Cerebellar nuclear complex (tissue), 1 donor: ENCODE data around the gene IL17C.

Experiments
- DNase-seq, 2 experiments: peaks; one replicate each; lab custom pipeline; 2025; lab: John Stamatoyannopoulos, UW

The IL17C gene

DNA sequence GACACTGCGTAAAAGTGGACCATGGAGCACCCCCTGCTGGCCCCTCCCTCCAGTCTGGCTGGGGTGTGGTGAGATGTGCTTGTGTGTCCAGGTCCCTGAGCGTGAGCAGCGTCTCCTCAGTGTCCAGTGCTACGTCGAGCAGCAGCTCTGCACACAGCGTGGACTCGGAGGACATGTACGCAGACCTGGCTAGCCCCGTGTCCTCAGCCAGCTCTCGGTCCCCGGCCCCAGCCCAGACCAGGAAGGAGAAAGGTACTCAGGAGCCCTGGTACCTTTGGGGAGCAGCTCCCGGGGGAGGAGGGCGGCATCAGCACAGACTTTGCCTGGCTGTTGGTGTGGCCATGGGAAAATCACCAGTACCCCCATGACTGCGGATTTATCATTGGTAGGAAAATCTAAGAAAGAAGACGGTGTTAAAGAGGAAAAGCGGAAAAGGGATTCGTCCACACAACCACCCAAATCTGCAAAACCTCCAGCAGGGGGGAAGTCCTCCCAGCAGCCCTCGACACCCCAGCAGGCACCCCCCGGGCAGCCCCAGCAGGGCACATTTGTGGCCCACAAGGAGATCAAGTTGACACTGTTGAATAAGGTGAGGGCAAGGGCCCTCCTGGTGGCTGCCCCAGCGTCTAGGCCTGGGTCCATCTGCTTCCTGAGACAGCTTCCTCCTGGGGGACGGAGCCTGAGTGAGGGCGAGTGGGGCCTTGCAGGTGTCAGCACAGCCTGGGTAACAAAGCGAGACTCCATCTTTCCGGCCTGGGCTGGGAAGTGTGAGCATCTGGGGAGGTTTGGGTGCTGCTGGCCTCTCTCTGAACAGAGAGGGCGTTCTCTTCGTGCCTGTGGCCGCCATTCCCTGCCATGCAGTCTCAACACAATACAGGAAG lies 10.6 kb upstream of the IL17C start:
- no peak for DNase-seq

DNA sequence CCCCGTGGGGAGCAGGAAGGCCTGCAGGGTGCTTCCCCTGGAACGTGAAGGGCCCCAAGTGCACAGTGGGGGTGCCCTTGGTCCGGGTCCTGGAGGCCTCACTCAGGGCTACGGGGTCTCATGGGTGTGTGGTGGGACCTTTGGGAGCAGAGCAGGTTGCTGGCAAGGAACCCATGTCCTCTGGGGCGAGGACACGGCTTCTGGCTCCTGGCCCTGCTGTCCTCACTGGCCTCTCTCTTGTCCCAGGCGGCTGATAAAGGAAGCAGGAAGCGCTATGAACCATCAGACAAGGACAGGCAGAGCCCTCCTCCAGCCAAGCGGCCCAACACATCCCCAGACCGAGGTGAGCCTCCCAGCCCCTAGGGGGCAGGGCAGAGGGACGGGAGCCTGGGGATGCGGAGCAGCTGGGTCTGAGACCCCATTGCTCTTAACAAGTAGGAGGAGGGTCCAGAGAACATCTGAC lies 9.8 kb upstream of the IL17C start:
- DNase-seq = no peak

DNA sequence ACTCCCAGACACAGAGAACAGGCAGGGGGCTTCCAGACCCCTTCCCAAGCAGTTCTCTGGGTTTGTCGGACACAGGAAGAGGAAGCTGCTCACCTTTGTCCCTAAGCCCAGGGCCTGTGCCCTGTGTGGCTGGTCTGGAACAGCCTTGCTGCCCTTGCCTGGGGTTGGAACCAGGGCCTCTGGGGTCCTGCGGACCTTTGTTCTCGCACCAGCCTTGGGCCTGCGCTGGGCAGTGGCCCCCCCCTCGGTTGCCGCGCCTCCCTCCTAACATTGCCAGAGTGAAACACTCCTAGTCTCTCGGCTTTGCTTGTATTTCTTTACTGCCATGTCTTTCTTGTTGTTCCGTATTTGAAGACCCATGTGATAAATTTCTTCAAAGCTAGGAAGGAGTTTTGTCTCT lies 8.5 kb upstream of the IL17C start:
- DNase-seq = no peak

DNA sequence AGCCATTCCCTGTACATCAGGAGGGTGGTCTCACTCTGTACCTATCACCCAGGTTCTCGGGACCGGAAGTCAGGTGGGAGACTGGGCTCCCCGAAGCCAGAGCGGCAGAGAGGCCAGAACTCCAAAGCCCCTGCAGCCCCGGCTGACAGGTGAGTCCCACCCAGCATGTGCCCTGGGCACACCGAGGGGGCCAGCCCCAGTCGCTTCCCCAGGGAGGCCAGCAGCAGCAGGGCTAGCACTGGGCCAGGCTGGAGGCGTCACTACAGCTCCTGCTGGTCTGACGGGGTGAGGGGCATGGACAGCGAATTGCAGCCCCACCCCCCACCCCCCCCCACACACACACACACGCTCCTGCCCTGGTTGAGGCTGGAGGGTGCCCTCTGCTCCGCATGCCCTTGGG lies 7.9 kb upstream of the IL17C start:
- DNase-seq = no peak

DNA sequence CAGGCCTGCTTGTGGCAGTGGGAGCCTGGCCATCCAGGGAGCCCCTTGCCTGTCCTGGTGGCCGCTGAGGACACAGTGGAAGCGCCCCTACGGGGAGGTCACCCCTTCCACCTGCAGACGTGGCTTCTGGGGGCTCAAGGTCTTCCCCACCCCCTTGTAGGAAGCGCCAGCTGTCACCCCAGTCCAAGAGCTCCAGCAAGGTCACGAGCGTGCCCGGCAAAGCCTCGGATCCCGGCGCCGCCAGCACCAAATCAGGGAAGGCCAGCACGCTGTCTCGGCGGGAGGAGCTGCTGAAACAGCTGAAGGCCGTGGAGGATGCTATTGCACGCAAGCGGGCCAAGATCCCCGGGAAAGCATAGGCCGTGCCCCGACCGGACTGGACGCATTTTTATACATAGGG lies 7.4 kb upstream of the IL17C start:
- DNase-seq = no peak

DNA sequence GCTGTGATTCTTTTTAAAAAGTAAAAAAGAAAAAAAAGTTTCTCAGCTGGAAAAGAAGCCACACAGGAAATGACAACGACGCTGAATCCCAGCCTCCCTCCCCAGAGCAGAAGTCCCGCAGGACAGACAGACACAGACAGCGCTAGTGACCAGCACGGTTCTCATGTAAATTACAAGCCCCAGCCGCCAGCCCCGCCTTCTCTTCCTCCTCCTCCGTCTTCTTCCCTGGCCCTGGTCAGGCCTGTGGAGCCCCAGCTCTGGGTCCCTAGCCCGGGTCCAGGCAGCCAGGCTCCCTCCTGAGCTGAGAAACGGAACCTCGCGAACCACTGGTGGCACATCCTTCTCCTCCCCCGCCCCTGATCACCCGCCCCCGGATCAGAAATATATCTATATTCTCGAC lies 7.0 kb upstream of the IL17C start:
- DNase-seq = no peak

DNA sequence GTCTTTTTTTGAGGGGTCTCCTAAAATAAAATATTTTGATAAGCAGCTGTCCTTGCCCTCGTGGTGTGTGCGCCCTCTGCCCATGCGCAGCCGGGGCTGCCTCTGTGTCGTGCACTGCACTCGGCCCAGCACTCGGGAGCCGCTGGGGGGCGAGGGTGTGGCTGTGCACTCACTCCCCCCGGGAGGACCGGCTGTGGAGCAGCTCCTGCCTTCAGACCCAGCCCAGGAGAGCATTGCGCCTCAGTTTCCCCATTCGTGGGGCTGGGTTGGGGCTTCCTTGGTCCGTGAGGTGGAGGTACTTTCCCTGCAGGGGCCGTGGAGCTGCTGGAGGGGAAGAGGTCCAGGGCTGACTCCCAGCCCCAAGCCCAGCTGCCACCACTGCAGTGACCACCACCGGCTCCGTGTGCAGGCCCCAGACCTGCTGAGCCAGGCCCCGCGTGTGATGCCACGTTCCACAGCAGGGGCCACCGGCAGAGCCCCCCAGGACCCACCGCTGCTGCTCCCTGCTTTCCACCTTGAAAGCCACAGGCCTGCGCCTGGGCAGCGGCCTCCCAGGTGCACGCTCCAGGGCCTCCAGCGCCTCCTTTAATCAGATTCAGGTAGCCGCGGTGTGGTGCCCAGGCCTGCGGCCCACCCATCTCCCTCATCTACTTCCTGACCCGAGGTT lies 6.3 kb upstream of the IL17C start:
- DNase-seq = no peak

DNA sequence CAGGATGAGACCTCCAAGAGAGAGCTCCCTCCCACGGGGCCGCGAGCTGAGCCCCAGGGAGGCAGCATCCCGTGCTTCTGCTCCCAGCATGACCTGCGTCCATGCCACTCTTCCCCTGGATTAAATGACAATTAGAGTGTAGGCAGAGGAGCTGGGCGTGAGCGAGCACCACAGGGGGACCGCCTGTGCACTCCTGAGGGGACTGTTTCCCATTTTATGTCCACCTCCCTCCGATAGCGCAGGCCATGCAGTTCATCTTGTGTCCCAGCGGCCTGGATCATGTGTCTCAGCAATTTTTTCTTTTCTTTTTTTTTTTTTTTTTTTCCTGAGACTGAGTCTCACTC lies 5.8 kb upstream of the IL17C start:
- DNase-seq = no peak

DNA sequence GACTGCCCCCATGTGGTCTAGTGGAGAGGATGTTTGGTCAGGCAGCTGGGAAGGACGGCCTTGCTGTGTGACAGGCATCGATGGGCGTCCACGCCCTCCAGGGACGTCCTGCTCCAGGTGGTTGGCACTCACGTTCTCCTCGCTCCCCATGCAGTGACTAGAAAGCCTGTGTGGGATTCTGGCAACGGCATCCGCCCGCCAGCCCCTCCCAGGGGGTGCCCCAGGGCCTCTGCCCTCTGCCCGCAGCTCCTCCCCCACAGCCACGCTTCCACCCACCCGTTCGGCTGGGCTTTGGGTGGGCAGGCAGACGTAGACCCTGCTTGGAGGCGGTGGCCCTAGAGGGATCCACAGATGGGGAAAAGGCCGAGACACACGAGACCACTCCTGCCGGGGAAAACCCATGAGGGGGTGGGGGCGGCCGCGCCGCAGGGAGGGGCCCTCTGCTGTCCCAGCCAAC lies 4.7 kb upstream of the IL17C start:
- no peak for DNase-seq

DNA sequence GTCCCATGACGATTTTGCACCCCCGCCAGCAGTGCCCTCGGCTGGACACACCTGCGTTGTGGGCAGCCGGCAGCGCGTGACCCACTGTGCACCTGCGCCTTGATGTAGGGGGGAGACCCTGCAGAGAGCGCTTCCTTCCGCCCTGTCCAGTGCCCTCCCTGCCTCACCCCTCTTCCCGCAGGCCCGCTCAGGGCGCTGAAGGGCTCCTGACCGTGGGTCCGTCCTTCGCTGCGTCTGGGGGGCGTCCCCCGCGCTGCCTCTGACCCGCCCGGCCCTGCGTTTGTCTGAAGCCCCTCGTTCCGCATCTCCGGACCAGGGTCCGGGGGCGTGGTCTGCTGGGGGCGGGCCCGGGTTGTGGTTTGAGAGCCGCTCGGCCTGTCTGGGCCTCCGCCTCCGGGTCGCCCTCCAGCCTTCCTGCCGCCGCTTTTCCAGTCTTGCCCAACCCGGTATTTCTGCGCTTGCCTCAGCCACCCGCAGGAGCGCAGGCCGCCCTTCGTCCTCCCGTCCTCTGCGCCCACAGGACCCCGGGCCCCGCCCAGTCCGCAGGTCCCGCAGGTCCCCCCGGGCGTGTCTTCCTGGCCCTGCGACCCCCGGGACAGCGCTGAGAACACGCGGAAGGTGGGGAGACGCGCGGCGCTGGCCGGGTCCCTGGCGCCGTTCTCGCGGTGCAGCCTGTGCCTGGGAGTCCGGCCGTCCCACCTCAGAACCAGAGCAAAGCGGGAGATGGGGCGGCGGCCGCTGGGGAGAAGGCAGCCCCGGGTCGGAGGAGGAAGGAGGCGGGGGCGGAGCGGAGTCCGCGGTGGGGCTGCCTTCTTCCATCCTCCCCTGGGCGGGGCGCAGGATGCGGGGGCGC lies 4.0 kb upstream of the IL17C start:
- no peak for DNase-seq

DNA sequence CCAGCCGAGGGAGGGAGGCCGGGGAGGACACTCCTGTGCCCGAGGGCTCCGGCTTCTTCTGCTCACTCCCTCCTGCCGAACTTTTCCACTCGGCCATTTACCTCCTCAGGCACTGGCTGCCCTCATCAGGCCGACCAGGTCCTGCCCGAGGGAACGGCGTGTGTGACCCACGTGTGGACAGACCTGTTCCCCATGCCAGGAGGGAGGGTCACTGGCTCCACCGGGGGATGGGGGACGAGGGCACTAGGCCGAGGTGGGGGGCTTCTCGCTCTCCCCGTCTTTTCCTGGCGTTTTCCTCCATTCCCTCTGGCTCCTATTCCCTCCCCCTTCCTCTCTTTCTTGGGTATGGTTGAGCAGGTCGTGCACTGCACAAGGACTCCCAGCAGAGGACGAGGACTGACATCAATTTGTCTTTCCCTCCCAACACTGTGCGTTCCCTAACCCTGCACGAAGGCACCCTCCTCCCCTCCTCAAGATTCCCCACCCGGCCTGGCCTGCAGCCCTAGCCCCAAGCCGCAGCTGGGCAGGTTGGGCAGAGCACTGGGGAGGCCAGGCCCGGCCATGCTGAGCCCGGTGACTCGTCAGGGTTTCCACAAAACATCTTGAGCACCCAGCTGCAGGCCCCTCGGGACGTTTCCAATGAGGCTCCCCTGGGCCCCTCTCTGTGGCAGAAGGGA lies 3.2 kb upstream of the IL17C start:
- DNase-seq = no peak

DNA sequence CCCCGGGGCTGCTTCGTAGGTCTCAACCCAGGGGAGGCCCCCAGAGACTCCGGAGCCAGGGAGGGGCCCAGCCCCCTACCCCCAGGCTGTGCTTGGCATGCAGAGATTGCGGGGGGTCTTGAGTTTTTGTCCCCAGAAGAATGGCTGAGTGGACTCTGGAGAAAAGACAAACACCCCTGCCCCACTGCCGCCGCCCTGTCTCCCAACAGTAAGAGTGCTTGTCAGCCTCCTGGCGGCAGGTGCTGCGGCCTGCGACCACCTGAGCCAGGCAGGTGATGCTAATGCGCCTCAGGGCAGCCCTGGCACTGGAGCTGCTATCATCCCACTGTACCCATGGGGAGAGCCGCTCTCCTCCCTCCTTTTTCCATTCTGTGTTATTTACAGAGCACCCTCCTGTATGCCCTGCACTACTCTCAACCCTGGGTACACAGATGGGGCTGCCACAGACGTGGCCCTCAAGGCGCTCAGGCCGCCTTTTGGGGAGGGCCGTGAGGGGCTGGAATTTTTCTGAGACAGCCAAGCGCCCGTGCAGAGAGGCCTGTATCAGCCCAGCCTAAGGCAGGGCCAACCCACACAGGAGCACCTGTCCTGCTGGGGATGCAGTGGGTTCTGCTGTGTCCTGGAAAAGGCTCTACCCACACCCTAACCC lies 2.6 kb upstream of the IL17C start:
- no peak for DNase-seq

DNA sequence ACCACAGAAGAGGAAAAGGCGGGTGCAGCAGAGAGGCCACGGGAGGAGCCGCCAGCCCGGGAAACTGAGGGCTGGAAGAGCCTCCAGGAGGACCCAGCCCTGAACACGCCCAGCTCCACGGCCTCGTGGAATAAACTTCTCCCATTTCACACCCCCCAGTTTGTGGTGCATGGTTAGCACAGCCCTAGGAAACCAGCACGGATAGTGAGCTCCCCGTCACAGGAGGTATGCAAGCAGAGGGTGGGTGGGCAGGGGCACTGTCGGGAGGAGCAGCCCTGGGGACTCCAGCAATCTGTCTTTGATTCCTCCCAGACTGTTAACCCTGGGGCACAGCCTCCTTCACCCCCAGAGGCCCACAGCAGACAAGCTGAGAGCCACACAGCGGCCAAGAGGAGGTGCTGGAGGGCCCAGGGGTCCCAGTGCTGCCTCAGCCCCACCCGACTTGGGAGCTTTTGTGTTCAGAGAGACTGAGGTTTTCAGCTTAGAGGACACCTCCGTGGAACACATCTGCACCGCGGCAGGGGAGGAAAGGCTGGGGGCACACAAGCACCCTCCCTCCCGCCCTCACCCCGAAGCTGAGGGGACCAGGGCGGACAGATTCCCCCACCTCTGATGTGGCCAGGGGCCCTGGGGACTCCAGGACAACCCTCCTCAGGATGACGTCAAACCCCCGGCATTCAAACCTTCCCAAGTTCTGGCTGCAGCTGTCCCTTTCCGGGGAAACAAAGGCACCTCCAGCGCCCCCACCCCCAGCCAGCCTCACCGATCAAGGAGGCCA lies 1.7 kb upstream of the IL17C start:
- DNase-seq = no peak

DNA sequence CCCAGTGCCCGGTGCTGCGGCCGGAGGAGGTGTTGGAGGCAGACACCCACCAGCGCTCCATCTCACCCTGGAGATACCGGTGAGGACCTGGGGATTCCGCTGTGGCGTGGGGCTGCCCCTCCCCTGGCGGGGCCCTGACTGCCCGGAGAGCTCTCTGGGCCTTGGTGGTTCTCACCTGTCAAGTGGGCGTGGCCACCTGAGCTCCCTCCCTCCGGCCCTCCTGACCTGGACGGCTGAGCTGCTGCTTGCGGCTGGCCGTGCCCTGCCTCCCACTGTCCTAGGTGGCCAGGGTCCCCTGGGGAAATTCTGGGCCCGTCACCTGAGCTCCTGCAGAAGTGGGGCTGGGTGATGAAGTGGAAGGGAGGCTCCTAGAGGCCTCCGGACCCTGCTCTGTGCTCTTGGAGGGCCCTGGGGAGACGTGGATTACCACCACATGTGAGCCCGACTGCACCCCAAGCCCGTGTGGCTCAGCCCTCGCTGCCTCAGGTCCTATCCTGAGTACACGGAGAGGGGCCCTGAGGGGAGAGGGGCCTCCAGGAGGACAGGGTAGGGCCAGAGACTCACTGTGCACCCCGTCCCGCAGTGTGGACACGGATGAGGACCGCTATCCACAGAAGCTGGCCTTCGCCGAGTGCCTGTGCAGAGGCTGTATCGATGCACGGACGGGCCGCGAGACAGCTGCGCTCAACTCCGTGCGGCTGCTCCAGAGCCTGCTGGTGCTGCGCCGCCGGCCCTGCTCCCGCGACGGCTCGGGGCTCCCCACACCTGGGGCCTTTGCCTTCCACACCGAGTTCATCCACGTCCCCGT lies 1.1 kb downstream of the IL17C start:
- no peak for DNase-seq

DNA sequence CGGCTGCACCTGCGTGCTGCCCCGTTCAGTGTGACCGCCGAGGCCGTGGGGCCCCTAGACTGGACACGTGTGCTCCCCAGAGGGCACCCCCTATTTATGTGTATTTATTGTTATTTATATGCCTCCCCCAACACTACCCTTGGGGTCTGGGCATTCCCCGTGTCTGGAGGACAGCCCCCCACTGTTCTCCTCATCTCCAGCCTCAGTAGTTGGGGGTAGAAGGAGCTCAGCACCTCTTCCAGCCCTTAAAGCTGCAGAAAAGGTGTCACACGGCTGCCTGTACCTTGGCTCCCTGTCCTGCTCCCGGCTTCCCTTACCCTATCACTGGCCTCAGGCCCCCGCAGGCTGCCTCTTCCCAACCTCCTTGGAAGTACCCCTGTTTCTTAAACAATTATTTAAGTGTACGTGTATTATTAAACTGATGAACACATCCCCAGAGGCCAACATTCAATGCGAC lies 1.7 kb downstream of the IL17C start:
- DNase-seq = no peak

DNA sequence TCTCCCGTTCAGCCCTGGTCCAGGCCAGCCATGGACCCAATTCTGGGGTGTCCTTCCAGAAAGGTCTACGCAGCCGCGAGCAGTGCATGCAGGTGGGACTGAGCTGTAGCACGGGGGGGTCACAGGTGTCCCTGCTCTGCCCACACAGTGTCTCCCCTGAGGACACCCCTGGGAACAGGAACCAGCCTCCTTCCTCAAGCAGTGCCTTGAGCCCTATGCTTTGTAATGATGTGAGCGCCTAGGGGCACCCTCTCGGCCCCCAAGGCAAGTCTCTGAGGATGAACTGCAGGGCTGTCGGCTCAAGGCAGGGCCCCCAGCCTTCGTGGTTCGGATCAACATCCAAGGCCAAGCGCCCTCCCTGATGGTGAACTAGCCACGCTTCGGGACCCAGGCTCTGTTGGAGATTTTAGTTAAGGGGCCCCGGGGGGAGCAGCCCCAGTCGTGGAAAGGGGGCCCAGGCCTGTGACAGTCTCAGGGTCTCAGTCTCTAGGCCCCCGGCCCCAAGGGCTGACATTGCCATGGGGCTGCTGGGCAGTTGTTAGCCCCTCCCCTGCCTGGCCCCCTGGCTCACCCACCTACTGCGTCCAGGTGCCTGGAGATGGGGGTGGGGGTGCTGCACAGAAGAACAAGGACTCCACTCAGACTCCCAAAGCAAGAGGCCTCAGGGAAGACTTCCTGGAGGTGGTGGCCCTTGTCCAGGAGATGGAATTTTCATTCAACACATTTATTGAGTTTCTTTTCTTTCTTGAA lies 2.3 kb downstream of the IL17C start:
- no peak for DNase-seq

DNA sequence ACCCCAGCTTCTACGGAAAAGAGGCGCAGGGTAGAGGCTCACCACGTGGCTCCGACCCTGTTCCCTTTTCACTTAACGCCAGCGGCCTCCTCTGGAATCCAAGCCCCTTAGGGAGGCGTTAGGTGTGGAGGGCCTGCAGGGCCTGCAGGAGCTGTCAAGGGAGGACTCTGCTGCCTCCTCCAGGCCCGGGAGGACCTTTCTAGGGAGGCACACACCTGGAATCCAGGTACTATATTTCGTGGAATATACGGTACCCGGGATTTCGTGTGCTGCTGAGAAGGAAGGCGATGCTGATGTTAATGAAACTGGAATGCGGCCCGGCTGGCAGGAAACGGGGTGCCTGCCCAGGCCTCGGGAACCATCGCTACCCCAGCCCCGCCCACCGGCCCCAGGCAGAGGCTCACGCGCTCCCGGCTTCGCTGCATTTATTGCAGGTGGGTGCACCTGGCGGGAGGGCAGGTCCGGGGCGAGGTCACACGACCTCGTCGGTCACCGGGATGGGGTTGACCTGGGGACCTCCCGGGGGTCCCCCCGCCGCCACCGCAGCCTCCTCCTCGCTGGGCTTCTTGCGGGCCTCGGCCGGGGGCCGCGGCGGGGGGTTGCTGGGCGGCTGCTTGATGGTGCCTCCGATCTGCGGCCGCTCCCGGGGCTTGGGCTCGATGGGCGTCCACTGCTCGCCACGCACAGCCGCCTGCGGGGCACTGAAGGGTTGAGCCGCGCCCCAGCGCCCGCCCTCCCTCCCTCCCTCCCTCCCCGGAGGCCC lies 4.7 kb downstream of the IL17C start:
- DNase-seq = no peak

DNA sequence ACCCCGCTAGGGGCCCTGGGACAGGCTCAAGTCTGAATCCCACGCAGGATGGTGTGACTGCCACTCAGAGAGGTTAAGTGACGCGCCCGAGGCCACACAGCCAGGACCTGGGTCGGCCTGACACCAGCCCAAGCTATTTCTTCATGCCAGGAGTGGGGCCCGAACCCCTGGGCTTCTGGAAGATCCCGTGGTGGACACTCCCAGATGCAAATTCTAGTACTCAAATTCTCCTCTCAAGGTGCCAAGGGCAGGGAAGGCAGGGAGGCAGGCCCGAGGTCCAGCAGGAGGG lies 5.2 kb downstream of the IL17C start:
- no peak for DNase-seq
